HepG2 (cell line): Measurements from ENCODE around the gene ATG13. TPM values are rescaled to one million over a fixed set of nuclear protein-coding genes. Genes with fewer than 3 reads are reported as not detected.

ENCODE experiments used
- ARNT ChIP-seq: fragments of 450-650 bp; IDR thresholded peaks from 2 replicates; pipeline ENCODE4 v1.6.1; 2017
- ATAD3A ChIP-seq: sonication (generic); formaldehyde crosslinking; IDR thresholded peaks from 2 replicates; pipeline ENCODE4 v1.4.0; 2020; ENCODE audit warnings: missing genetic modification reagents
- DNMT1 ChIP-seq: sonication (generic); formaldehyde crosslinking; IDR thresholded peaks from 2 replicates; pipeline ENCODE4 v1.5.1; 2020; ENCODE audit warnings: mild to moderate bottlenecking, missing genetic modification reagents
- E2F5 ChIP-seq: sonication (generic); formaldehyde crosslinking; conservative IDR thresholded peaks from 2 replicates; pipeline ENCODE4 v1.4.0; 2020; ENCODE audit warnings: missing genetic modification reagents
- HIVEP1 ChIP-seq: sonication (generic); formaldehyde crosslinking; IDR thresholded peaks from 2 replicates; pipeline ENCODE4 v1.4.0; 2020; ENCODE audit warnings: mild to moderate bottlenecking, missing genetic modification reagents
- PBX2 ChIP-seq: IDR thresholded peaks from 2 replicates; pipeline ENCODE4 v1.6.1; 2016; ENCODE audit warnings: control low read depth
- POLR2A ChIP-seq, 2 experiments: IDR thresholded peaks; 2 replicates each; pipeline ENCODE4 v1.6.1; 2011; ENCODE audit warnings: low read depth in 2 of 2, low read length in 2 of 2, mild to moderate bottlenecking in 1 of 2, moderate library complexity in 1 of 2; ENCODE audit not compliant: insufficient read depth in 1 of 2
- SNAPC2 ChIP-seq: sonication (generic); formaldehyde crosslinking; IDR thresholded peaks from 2 replicates; pipeline ENCODE4 v1.8.1; 2022; ENCODE audit warnings: mild to moderate bottlenecking, missing genetic modification reagents
- THAP7 ChIP-seq: sonication (generic); formaldehyde crosslinking; IDR thresholded peaks from 2 replicates; pipeline ENCODE4 v1.8.1; 2023; ENCODE audit warnings: mild to moderate bottlenecking, missing genetic modification reagents
- YEATS2 ChIP-seq: sonication (generic); formaldehyde crosslinking; IDR thresholded peaks from 2 replicates; pipeline ENCODE4 v1.4.0; 2020; ENCODE audit warnings: missing genetic modification reagents, borderline replicate concordance
- ZFP36 ChIP-seq: fragments of 150-350 bp; IDR thresholded peaks from 2 replicates; pipeline ENCODE4 v1.6.1; 2018; ENCODE audit warnings: borderline replicate concordance, low read length, low read depth; ENCODE audit not compliant: partially characterized antibody
- ZFP62 ChIP-seq: sonication (generic); formaldehyde crosslinking; IDR thresholded peaks from 2 replicates; pipeline ENCODE4 v1.4.0; 2020; ENCODE audit warnings: missing genetic modification reagents
- ZNF142 ChIP-seq: sonication (generic); formaldehyde crosslinking; IDR thresholded peaks from 2 replicates; pipeline ENCODE4 v1.4.0; 2020; ENCODE audit warnings: missing genetic modification reagents
- ZNF253 ChIP-seq: sonication (generic); formaldehyde crosslinking; IDR thresholded peaks from 2 replicates; pipeline ENCODE4 v1.8.0; 2022; ENCODE audit warnings: mild to moderate bottlenecking, missing genetic modification reagents, borderline replicate concordance
- ZNF33A ChIP-seq: sonication (generic); formaldehyde crosslinking; IDR thresholded peaks from 2 replicates; pipeline ENCODE4 v1.5.1; 2020; ENCODE audit warnings: missing genetic modification reagents, mild to moderate bottlenecking, moderate library complexity, borderline replicate concordance
- ZNF414 ChIP-seq: sonication (generic); formaldehyde crosslinking; IDR thresholded peaks from 2 replicates; pipeline ENCODE4 v1.5.0; 2020; ENCODE audit warnings: missing genetic modification reagents
- ZNF576 ChIP-seq: sonication (generic); formaldehyde crosslinking; IDR thresholded peaks from 2 replicates; pipeline ENCODE4 v1.4.0; 2020; ENCODE audit warnings: mild to moderate bottlenecking, missing genetic modification reagents
- ZNF598 ChIP-seq: sonication (generic); formaldehyde crosslinking; IDR thresholded peaks from 2 replicates; pipeline ENCODE4 v1.5.1; 2020; ENCODE audit warnings: mild to moderate bottlenecking, missing genetic modification reagents, borderline replicate concordance
- ZNF83 ChIP-seq: sonication (generic); formaldehyde crosslinking; IDR thresholded peaks from 2 replicates; pipeline ENCODE4 v1.4.0; 2020; ENCODE audit warnings: missing genetic modification reagents, mild to moderate bottlenecking, borderline replicate concordance
- ZNF878 ChIP-seq: sonication (generic); formaldehyde crosslinking; IDR thresholded peaks from 2 replicates; pipeline ENCODE4 v1.8.1; 2023; ENCODE audit warnings: mild to moderate bottlenecking, missing genetic modification reagents, moderate library complexity
- polyA plus RNA-seq, 8 experiments: library from polyadenylated mRNA; depleted of rRNA in 3 of 8; stranded (reverse) in 7 of 8; unstranded in 1 of 8; fragments of >200 nt; fragmentation: Illumina TruSeq in 4 of 8; extraction: Trizol in 4 of 8; gene quantifications; 2 replicates each; pipeline versions ENCODE4 v1.2.1 to v1.2.3, GENCODE V29; 2011 to 2016; ENCODE audit warnings: low read depth in 4 of 8, missing spikeins in 1 of 8, mixed read lengths in 1 of 8; ENCODE audit not compliant: insufficient read depth in 1 of 8
- total RNA-seq, 5 experiments: library from RNA; depleted of rRNA; stranded (reverse); fragments of >200 nt; fragmentation: Illumina TruSeq; extraction: Trizol; gene quantifications; 2 replicates each; pipeline ENCODE4 v1.2.3, GENCODE V29; 2016; ENCODE audit warnings: low read depth in 1 of 5

The ATG13 gene
- total and polyA plus RNA-seq, 2 of the 13 experiments (the other 11 are each of a cell fraction or from before 2014, with no cell fraction given) = 55.0 to 77.3 TPM

- peak; percentile 41; the same call in 1 of the 2 replicates for TF ChIP-seq ZNF142
- TF ChIP-seq ZNF598 (CRISPR knock-in tag) = 0 out of 2 replicates have a peak, but pooled peaks have one; percentile 27
- no peak for TF ChIP-seq ZFP36
- no peak for TF ChIP-seq ZNF33A (CRISPR knock-in tag)
- TF ChIP-seq ZNF576 (CRISPR knock-in tag) = no peak
- TF ChIP-seq ZNF414 (CRISPR knock-in tag) = no peak
- no peak for TF ChIP-seq SNAPC2 (CRISPR knock-in tag)
- peak in 1 of 2 experiments; percentile 14; a peak in 1 of 4 replicates for TF ChIP-seq POLR2A (IDR thresholded peaks at IDR 0.05; ENCODE audit: insufficient read depth in 1 of 2, low read depth in 2 of 2, low read length in 2 of 2)
- no peak for TF ChIP-seq ARNT
- no peak; the same call in 1 of the 2 replicates for TF ChIP-seq THAP7 (CRISPR knock-in tag)
- no peak for TF ChIP-seq E2F5 (CRISPR knock-in tag)
- TF ChIP-seq ZFP62 (CRISPR knock-in tag) = no peak
- TF ChIP-seq ZNF83 (CRISPR knock-in tag) = 0 out of 2 replicates have a peak, but pooled peaks have one; percentile 64
- TF ChIP-seq PBX2 = no peak
- no peak; the same call in 1 of the 2 replicates for TF ChIP-seq HIVEP1
- no peak; the same call in 1 of the 2 replicates for TF ChIP-seq YEATS2 (CRISPR knock-in tag)
- TF ChIP-seq ZNF253 (CRISPR knock-in tag) = peak; percentile 77; the same call in 1 of the 2 replicates
- peak; percentile 94 for TF ChIP-seq ZNF878 (CRISPR knock-in tag)
- no peak for TF ChIP-seq ATAD3A (CRISPR knock-in tag)
- TF ChIP-seq DNMT1 (CRISPR knock-in tag) = no peak
These were observed 78.2 kb downstream of the ATG13 start (continued) for GRCh38 chr11:46695345-46696211.
